ENCODE measurements around the gene ADGRG4. TPM values are rescaled to one million over a fixed set of nuclear protein-coding genes. Genes with fewer than 3 reads are reported as not detected.
"Not testable (repeated sequence)": the region's sequence is repeated elsewhere in the genome, so short reads cannot be mapped to it uniquely, and the experiment has no call there.

ADGRG4 gene
- total and polyA plus RNA-seq, 2 donors = under 0.01 to 0.02 TPM

GRCh38 chrX:136438192-136438591, 137.4 kb downstream of the ADGRG4 start:
- no peak overlapping the region for H3K4me3 ChIP-seq (ENCODE audit: low read length in 2 of 2)
- WGBS = 96% methylated on average over 3 of the region's 3 CpGs
- no peaks in the 10 kb centered on the region for H3K36me3 ChIP-seq (ENCODE audit: control insufficient read depth in 2 of 2, insufficient read depth in 2 of 2, low read length in 1 of 2)
- no peak overlapping the region for H3K27ac ChIP-seq (ENCODE audit: low read depth in 1 of 2, low read length in 1 of 2)
- DNase-seq (ENCODE audit: low read depth in 6 of 9, low spot score in 9 of 9) = no peak
- no peaks in the 10 kb centered on the region for H3K27me3 ChIP-seq (ENCODE audit: control insufficient read depth in 2 of 2, insufficient read depth in 1 of 2, low read length in 1 of 2)
- H3K9me3 ChIP-seq (ENCODE audit: control insufficient read depth in 2 of 2, insufficient read depth in 1 of 2, low read length in 1 of 2) = no peaks in the 10 kb centered on the region
- no peaks in the 10 kb centered on the region for H3K4me1 ChIP-seq (ENCODE audit: control insufficient read depth in 2 of 2, insufficient read depth in 2 of 2, low read length in 2 of 2)

- H3K9me3 ChIP-seq (ENCODE audit: control insufficient read depth in 2 of 2, insufficient read depth in 1 of 2, low read length in 1 of 2); DNase-seq (ENCODE audit: low read depth in 6 of 9, low spot score in 9 of 9); H3K27me3 ChIP-seq (ENCODE audit: control insufficient read depth in 2 of 2, insufficient read depth in 1 of 2, low read length in 1 of 2); H3K4me1 ChIP-seq (ENCODE audit: control insufficient read depth in 2 of 2, insufficient read depth in 2 of 2, low read length in 2 of 2); H3K36me3 ChIP-seq (ENCODE audit: control insufficient read depth in 2 of 2, insufficient read depth in 2 of 2, low read length in 1 of 2); H3K27ac ChIP-seq (ENCODE audit: low read depth in 1 of 2, low read length in 1 of 2); H3K4me3 ChIP-seq (ENCODE audit: low read length in 2 of 2): not testable (repeated sequence)
- 95% methylated on average over 16 of the region's 18 CpGs for WGBS
Measured at GRCh38 chrX:136445674-136446073, 144.9 kb downstream of the ADGRG4 start.

- H3K9me3 ChIP-seq (ENCODE audit: control insufficient read depth in 2 of 2, insufficient read depth in 1 of 2, low read length in 1 of 2) = no peaks in the 10 kb centered on the region
- no peaks in the 10 kb centered on the region for H3K36me3 ChIP-seq (ENCODE audit: control insufficient read depth in 2 of 2, insufficient read depth in 2 of 2, low read length in 1 of 2)
- H3K27ac ChIP-seq (ENCODE audit: low read depth in 1 of 2, low read length in 1 of 2) = no peak overlapping the region
- no peaks in the 10 kb centered on the region for H3K4me1 ChIP-seq (ENCODE audit: control insufficient read depth in 2 of 2, insufficient read depth in 2 of 2, low read length in 2 of 2)
- H3K4me3 ChIP-seq (ENCODE audit: low read length in 2 of 2) = no peak overlapping the region
- no peak for DNase-seq (ENCODE audit: low read depth in 6 of 9, low spot score in 9 of 9)
- WGBS = 95% methylated on average over 6 of the region's 6 CpGs
- no peaks in the 10 kb centered on the region for H3K27me3 ChIP-seq (ENCODE audit: control insufficient read depth in 2 of 2, insufficient read depth in 1 of 2, low read length in 1 of 2)
Measured at GRCh38 chrX:136446208-136446607, 145.4 kb downstream of the ADGRG4 start.

DNA sequence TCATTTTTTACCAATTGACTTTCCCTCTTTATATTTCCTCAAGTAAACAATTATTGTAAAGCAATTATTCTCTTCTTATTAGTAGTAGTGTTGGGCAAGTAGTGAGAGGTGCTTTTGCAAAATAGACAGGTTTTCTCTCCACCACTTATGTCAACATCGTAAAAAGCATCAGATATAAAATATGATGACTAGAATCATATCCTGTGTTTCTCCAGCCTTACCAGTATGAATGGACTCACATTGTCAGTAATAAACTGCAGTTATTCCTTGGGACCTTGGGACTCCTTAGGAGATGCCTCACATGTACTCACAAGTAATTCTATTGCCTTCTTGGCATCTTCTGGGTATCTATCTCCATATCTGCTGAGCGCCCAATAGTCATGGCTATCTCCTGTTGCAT, 146.5 kb downstream of the ADGRG4 start:
- no peak for DNase-seq (ENCODE audit: low read depth in 6 of 9, low spot score in 9 of 9)
- H3K4me1 ChIP-seq (ENCODE audit: control insufficient read depth in 2 of 2, insufficient read depth in 2 of 2, low read length in 2 of 2) = no peaks in the 10 kb centered on the region
- no peaks in the 10 kb centered on the region for H3K27me3 ChIP-seq (ENCODE audit: control insufficient read depth in 2 of 2, insufficient read depth in 1 of 2, low read length in 1 of 2)
- 95% methylated on average over 2 of the region's 2 CpGs for WGBS
- H3K36me3 ChIP-seq (ENCODE audit: control insufficient read depth in 2 of 2, insufficient read depth in 2 of 2, low read length in 1 of 2) = no peaks in the 10 kb centered on the region
- no peaks in the 10 kb centered on the region for H3K9me3 ChIP-seq (ENCODE audit: control insufficient read depth in 2 of 2, insufficient read depth in 1 of 2, low read length in 1 of 2)
- H3K4me3 ChIP-seq (ENCODE audit: low read length in 2 of 2) = no peak overlapping the region
- no peak overlapping the region for H3K27ac ChIP-seq (ENCODE audit: low read depth in 1 of 2, low read length in 1 of 2)

- Histone ChIP-seq H3K9me3 (ENCODE audit: control insufficient read depth in 2 of 2, insufficient read depth in 1 of 2, low read length in 1 of 2) (no peaks in the 10 kb centered on the region), H3K27me3 (ENCODE audit: control insufficient read depth in 2 of 2, insufficient read depth in 1 of 2, low read length in 1 of 2) (no peaks in the 10 kb centered on the region), H3K36me3 (ENCODE audit: control insufficient read depth in 2 of 2, insufficient read depth in 2 of 2, low read length in 1 of 2) (no peaks in the 10 kb centered on the region), H3K4me3 (ENCODE audit: low read length in 2 of 2) (no peak overlapping the region), H3K27ac (ENCODE audit: low read depth in 1 of 2, low read length in 1 of 2) (no peak overlapping the region), H3K4me1 (ENCODE audit: control insufficient read depth in 2 of 2, insufficient read depth in 2 of 2, low read length in 2 of 2) (no peaks in the 10 kb centered on the region)
- DNase-seq (ENCODE audit: low read depth in 6 of 9, low spot score in 9 of 9) = no peak
Measured at GRCh38 chrX:136447968-136448367, 147.2 kb downstream of the ADGRG4 start.

- Histone ChIP-seq H3K27ac (ENCODE audit: low read depth in 1 of 2, low read length in 1 of 2) (no peak overlapping the region), H3K27me3 (ENCODE audit: control insufficient read depth in 2 of 2, insufficient read depth in 1 of 2, low read length in 1 of 2) (no peaks in the 10 kb centered on the region), H3K9me3 (ENCODE audit: control insufficient read depth in 2 of 2, insufficient read depth in 1 of 2, low read length in 1 of 2) (no peaks in the 10 kb centered on the region), H3K4me3 (ENCODE audit: low read length in 2 of 2) (no peak overlapping the region), H3K4me1 (ENCODE audit: control insufficient read depth in 2 of 2, insufficient read depth in 2 of 2, low read length in 2 of 2) (no peaks in the 10 kb centered on the region), H3K36me3 (ENCODE audit: control insufficient read depth in 2 of 2, insufficient read depth in 2 of 2, low read length in 1 of 2) (no peaks in the 10 kb centered on the region)
- no peak for DNase-seq (ENCODE audit: low read depth in 6 of 9, low spot score in 9 of 9)
- WGBS = 69% methylated on average over 8 of the region's 8 CpGs
Measured at GRCh38 chrX:136450050-136450830, 149.5 kb downstream of the ADGRG4 start.

GRCh38 chrX:136452614-136453013, 151.9 kb downstream of the ADGRG4 start:
- WGBS = 85% methylated on average over 5 of the region's 5 CpGs
- no peak overlapping the region for H3K27ac ChIP-seq (ENCODE audit: low read depth in 1 of 2, low read length in 1 of 2)
- H3K4me1 ChIP-seq (ENCODE audit: control insufficient read depth in 2 of 2, insufficient read depth in 2 of 2, low read length in 2 of 2) = no peaks in the 10 kb centered on the region
- H3K27me3 ChIP-seq (ENCODE audit: control insufficient read depth in 2 of 2, insufficient read depth in 1 of 2, low read length in 1 of 2) = no peaks in the 10 kb centered on the region
- DNase-seq (ENCODE audit: low read depth in 6 of 9, low spot score in 9 of 9) = no peak
- H3K36me3 ChIP-seq (ENCODE audit: control insufficient read depth in 2 of 2, insufficient read depth in 2 of 2, low read length in 1 of 2) = no peaks in the 10 kb centered on the region
- no peak overlapping the region for H3K4me3 ChIP-seq (ENCODE audit: low read length in 2 of 2)
- H3K9me3 ChIP-seq (ENCODE audit: control insufficient read depth in 2 of 2, insufficient read depth in 1 of 2, low read length in 1 of 2) = no peaks in the 10 kb centered on the region

- Histone ChIP-seq H3K4me1 (ENCODE audit: control insufficient read depth in 2 of 2, insufficient read depth in 2 of 2, low read length in 2 of 2) (no peaks in the 10 kb centered on the region), H3K9me3 (ENCODE audit: control insufficient read depth in 2 of 2, insufficient read depth in 1 of 2, low read length in 1 of 2) (no peaks in the 10 kb centered on the region), H3K27me3 (ENCODE audit: control insufficient read depth in 2 of 2, insufficient read depth in 1 of 2, low read length in 1 of 2) (no peaks in the 10 kb centered on the region), H3K27ac (ENCODE audit: low read depth in 1 of 2, low read length in 1 of 2) (no peak overlapping the region), H3K36me3 (ENCODE audit: control insufficient read depth in 2 of 2, insufficient read depth in 2 of 2, low read length in 1 of 2) (no peaks in the 10 kb centered on the region), H3K4me3 (ENCODE audit: low read length in 2 of 2) (no peak overlapping the region)
- WGBS = 93% methylated on average over 1 of the region's 1 CpG
- no peak for DNase-seq (ENCODE audit: low read depth in 6 of 9, low spot score in 9 of 9)
Measured at GRCh38 chrX:136453114-136453513, 152.4 kb downstream of the ADGRG4 start.

- H3K4me1 ChIP-seq (ENCODE audit: control insufficient read depth in 2 of 2, insufficient read depth in 2 of 2, low read length in 2 of 2) = no peaks in the 10 kb centered on the region
- no peaks in the 10 kb centered on the region for H3K36me3 ChIP-seq (ENCODE audit: control insufficient read depth in 2 of 2, insufficient read depth in 2 of 2, low read length in 1 of 2)
- WGBS = 80% methylated on average over 1 of the region's 1 CpG
- DNase-seq (ENCODE audit: low read depth in 6 of 9, low spot score in 9 of 9) = no peak
- no peaks in the 10 kb centered on the region for H3K9me3 ChIP-seq (ENCODE audit: control insufficient read depth in 2 of 2, insufficient read depth in 1 of 2, low read length in 1 of 2)
- no peaks in the 10 kb centered on the region for H3K27me3 ChIP-seq (ENCODE audit: control insufficient read depth in 2 of 2, insufficient read depth in 1 of 2, low read length in 1 of 2)
- H3K27ac ChIP-seq (ENCODE audit: low read depth in 1 of 2, low read length in 1 of 2) = no peak overlapping the region
- H3K4me3 ChIP-seq (ENCODE audit: low read length in 2 of 2) = no peak overlapping the region
Measured at GRCh38 chrX:136453771-136454170, 153.0 kb downstream of the ADGRG4 start.
